Keratinocyte (primary cell): ENCODE results near the gene CABLES2. TPM values are rescaled to one million over a fixed set of nuclear protein-coding genes. Genes with fewer than 3 reads are reported as not detected.

Experiments
- DNase-seq: peaks from one replicate; pipeline ENCODE4 v3.0.0-alpha.2; 2011; ENCODE audit warnings: low read depth, missing footprints, low spot score
- FAIRE-seq: peaks from 2 replicates; lab custom pipeline; 2011; peaks lifted over from hg19 to GRCh38; lab: Jason Lieb, UNC
- H2AFZ ChIP-seq: 2 replicates; pipeline ENCODE4 v1.6.0; 2012; ENCODE audit warnings: low read length, control low read depth, inconsistent platforms; ENCODE audit not compliant: control insufficient read depth
- H3K27ac ChIP-seq: 2 replicates; pipeline ENCODE4 v1.5.1; 2011; ENCODE audit warnings: low read length; ENCODE audit not compliant: control insufficient read depth, insufficient read depth
- H3K27me3 ChIP-seq: 3 replicates; pipeline ENCODE4 v1.6.0; 2011; ENCODE audit warnings: low read length; ENCODE audit not compliant: control insufficient read depth, insufficient read depth; ENCODE audit errors: extremely low read depth
- H3K36me3 ChIP-seq, 2 experiments: 2 replicates in 1 of 2; 3 replicates in 1 of 2; pipeline ENCODE4 v1.5.1; 2011; ENCODE audit warnings: low read length in 2 of 2, mild to moderate bottlenecking in 1 of 2; ENCODE audit not compliant: control insufficient read depth in 2 of 2, insufficient read depth in 2 of 2; ENCODE audit errors: extremely low read depth in 1 of 2
- H3K4me1 ChIP-seq: 3 replicates; pipeline ENCODE4 v1.5.1; 2011; ENCODE audit warnings: low read length; ENCODE audit not compliant: control insufficient read depth, insufficient read depth; ENCODE audit errors: extremely low read depth
- H3K4me2 ChIP-seq: 3 replicates; pipeline ENCODE4 v1.6.0; 2011; ENCODE audit warnings: low read depth, low read length; ENCODE audit not compliant: control insufficient read depth, insufficient read depth; ENCODE audit errors: extremely low read depth
- H3K4me3 ChIP-seq, 3 experiments: fragments of 200-600 bp in 1 of 3; sonication (generic) in 1 of 3; 2 replicates in 2 of 3; 3 replicates in 1 of 3; pipeline ENCODE4 v1.5.1; 2011 to 2016; ENCODE audit warnings: low read length in 3 of 3, mild to moderate bottlenecking in 3 of 3, control low read depth in 2 of 3, inconsistent platforms in 1 of 3, low read depth in 1 of 3, mixed read lengths in 1 of 3, mixed run types in 1 of 3, moderate library complexity in 1 of 3; ENCODE audit not compliant: control insufficient read depth in 2 of 3, insufficient read depth in 2 of 3; ENCODE audit errors: extremely low read depth in 1 of 3
- H3K79me2 ChIP-seq: 2 replicates; pipeline ENCODE4 v1.6.0; 2012; ENCODE audit warnings: low read length; ENCODE audit not compliant: control insufficient read depth, insufficient read depth
- H3K9ac ChIP-seq: 3 replicates; pipeline ENCODE4 v1.6.0; 2011; ENCODE audit warnings: low read length; ENCODE audit not compliant: control insufficient read depth, insufficient read depth; ENCODE audit errors: extremely low read depth
- H3K9me1 ChIP-seq: 3 replicates; pipeline ENCODE4 v1.6.0; 2011; ENCODE audit warnings: low read length; ENCODE audit not compliant: control insufficient read depth, insufficient read depth; ENCODE audit errors: extremely low read depth
- H3K9me3 ChIP-seq: 2 replicates; pipeline ENCODE4 v1.5.1; 2012; ENCODE audit warnings: low read depth, low read length; ENCODE audit not compliant: control insufficient read depth
- H4K20me1 ChIP-seq: 3 replicates; pipeline ENCODE4 v1.6.0; 2011; ENCODE audit warnings: low read length; ENCODE audit not compliant: control insufficient read depth, insufficient read depth; ENCODE audit errors: extremely low read depth
- CTCF ChIP-seq, 3 experiments: IDR thresholded peaks in 1 of 3; conservative IDR thresholded peaks in 1 of 3; optimal IDR thresholded peaks in 1 of 3; 2 replicates in 2 of 3; 3 replicates in 1 of 3; pipeline versions ENCODE3 to v1.5.1; 2011; ENCODE audit warnings: low read length in 3 of 3, mild to moderate bottlenecking in 3 of 3, moderate library complexity in 2 of 3, control low read depth in 1 of 3, inconsistent platforms in 1 of 3; ENCODE audit not compliant: insufficient read depth in 2 of 3; ENCODE audit errors: extremely low read depth in 1 of 3
- EZH2 ChIP-seq: IDR thresholded peaks from one replicate; pipeline ENCODE4 v1.6.1; 2012; ENCODE audit warnings: inconsistent platforms, mild to moderate bottlenecking, low read length, moderate library complexity
- dilution Hi-C: fragments of 300-500 bp; cut with MboI; formaldehyde crosslinking; loops from one replicate; pipeline ENCODE4 v1.7.0; 2020; ENCODE audit warnings: low sequenced_read_pairs; ENCODE audit not compliant: extremely low pct_ligation_motif_present
- polyA plus RNA-seq, 5 experiments: library from polyadenylated mRNA; depleted of rRNA in 3 of 5; stranded (reverse) in 3 of 5; stranded (forward) in 1 of 5; unstranded in 1 of 5; fragments of >200 nt; gene quantifications; 1 replicate in 1 of 5; 2 replicates in 3 of 5; 3 replicates in 1 of 5; pipeline versions ENCODE4 v1.2.1 to v1.2.3, GENCODE V29; 2011 to 2012; ENCODE audit warnings: missing spikeins in 2 of 5, low read depth in 1 of 5, low replicate concordance in 1 of 5

CABLES2 gene
- polyA plus RNA-seq, 1 donor (not counting 4 experiments of a cell fraction or from before 2014, with no cell fraction given) = 2.2 TPM

GRCh38 chr20:62400541-62400940 is 6.5 kb downstream of the CABLES2 start:
- H3K4me1 ChIP-seq = no peaks in the 10 kb centered on the region
- FAIRE-seq (no peak), DNase-seq (no peak)
- H3K4me2 ChIP-seq = no peak overlapping the region
- dilution Hi-C loops = no loop called here
- no peaks in the 10 kb centered on the region for H4K20me1 ChIP-seq
- H3K27ac ChIP-seq = no peak overlapping the region
- H3K27me3 ChIP-seq = no peaks in the 10 kb centered on the region
- no peak for TF ChIP-seq EZH2
- no peak for TF ChIP-seq CTCF (optimal IDR thresholded peaks at IDR 0.05 in 1 of 3, IDR thresholded peaks at IDR 0.05 in 1 of 3, conservative IDR thresholded peaks at IDR 0.05 in 1 of 3; ENCODE audit: extremely low read depth in 1 of 3, insufficient read depth in 2 of 3, low read length in 3 of 3)
- H3K36me3 ChIP-seq = peaks cover 0 to 1% of the 10 kb centered on the region in 2 experiments
- H3K9me1 ChIP-seq = no peaks in the 10 kb centered on the region
- no peaks in the 10 kb centered on the region for H3K9me3 ChIP-seq
- H3K9ac ChIP-seq = no peak overlapping the region
- H3K79me2 ChIP-seq = no peaks in the 10 kb centered on the region
- no peak overlapping the region for H2AFZ ChIP-seq
- no peak overlapping the region for H3K4me3 ChIP-seq

- H3K79me2 ChIP-seq = no peaks in the 10 kb centered on the region
- dilution Hi-C loops = no loop called here
- H3K9ac ChIP-seq = no peak overlapping the region
- H3K4me1 ChIP-seq = no peaks in the 10 kb centered on the region
- no peak overlapping the region for H2AFZ ChIP-seq
- H3K4me2 ChIP-seq = no peak overlapping the region
- no peak overlapping the region for H3K4me3 ChIP-seq
- H3K36me3 ChIP-seq = peaks cover 0 to 1% of the 10 kb centered on the region in 2 experiments
- no peaks in the 10 kb centered on the region for H3K9me1 ChIP-seq
- no peaks in the 10 kb centered on the region for H3K27me3 ChIP-seq
- no peaks in the 10 kb centered on the region for H4K20me1 ChIP-seq
- H3K9me3 ChIP-seq = no peaks in the 10 kb centered on the region
- H3K27ac ChIP-seq = no peak overlapping the region
- FAIRE-seq = no peak
- DNase-seq = no peak
- TF ChIP-seq EZH2 = no peak
- no peak for TF ChIP-seq CTCF (optimal IDR thresholded peaks at IDR 0.05 in 1 of 3, IDR thresholded peaks at IDR 0.05 in 1 of 3, conservative IDR thresholded peaks at IDR 0.05 in 1 of 3; ENCODE audit: extremely low read depth in 1 of 3, insufficient read depth in 2 of 3, low read length in 3 of 3)
These were observed 7.1 kb downstream of the CABLES2 start for GRCh38 chr20:62400021-62400420.
